WTC11 (cell line): ENCODE measurements around the gene ETV1. TPM values are rescaled to one million over a fixed set of nuclear protein-coding genes. Genes with fewer than 3 reads are reported as not detected.

Experiments used
- ATAC-seq: fragments of 200-7000 bp; cut with Tn5 transposase; 2 replicates; pipeline ENCODE4 v1.10.0; 2021; ENCODE audit warnings: mild to moderate bottlenecking, moderate library complexity
- CTCF ChIA-PET: fragments of 300-600 bp; sonication (Branson Sonifier 250); formaldehyde crosslinking; loops from one replicate; lab custom pipeline; 2021; ENCODE audit warnings: antibody characterized with exemption; lab: Charles Lee
- POLR2A ChIA-PET: fragments of 350-600 bp; sonication (Branson Sonifier 250); formaldehyde crosslinking; loops from one replicate; lab custom pipeline; 2021; ENCODE audit warnings: antibody characterized with exemption; lab: Charles Lee
- DNase-seq: peaks from one replicate; pipeline ENCODE4 v3.0.0; 2021; ENCODE audit warnings: low spot score
- H3K27ac Mint-ChIP-seq: 2 replicates; pipeline ENCODE4 v1.8.0; 2021; ENCODE audit warnings: mixed read lengths
- H3K27me3 Mint-ChIP-seq: 2 replicates; pipeline ENCODE4 v1.8.0; 2021; ENCODE audit warnings: low read depth, mild to moderate bottlenecking, moderate library complexity, mixed read lengths
- H3K36me3 Mint-ChIP-seq: 2 replicates; pipeline ENCODE4 v1.8.0; 2021; ENCODE audit warnings: mixed read lengths
- H3K4me1 Mint-ChIP-seq: 2 replicates; pipeline ENCODE4 v1.8.0; 2022; ENCODE audit warnings: mixed read lengths
- H3K4me3 Mint-ChIP-seq: 2 replicates; pipeline ENCODE4 v1.8.0; 2021; ENCODE audit warnings: mild to moderate bottlenecking, moderate library complexity, mixed read lengths
- H3K9me3 Mint-ChIP-seq: 2 replicates; pipeline ENCODE4 v1.8.0; 2021; ENCODE audit warnings: mixed read lengths
- ATF6 ChIP-seq: sonication (generic); formaldehyde crosslinking; IDR thresholded peaks from 2 replicates; pipeline ENCODE4 v1.8.1; 2023; ENCODE audit warnings: mild to moderate bottlenecking, missing genetic modification reagents
- CBFB ChIP-seq: sonication (generic); formaldehyde crosslinking; IDR thresholded peaks from 2 replicates; pipeline ENCODE4 v1.8.1; 2022; ENCODE audit warnings: mild to moderate bottlenecking, low read depth, missing genetic modification reagents
- CDX4 ChIP-seq: fragments of 250-450 bp; sonication (Bioruptor Pico); IDR thresholded peaks from 2 replicates; pipeline ENCODE4 v1.9.0; 2021; ENCODE audit warnings: moderate library complexity, mild to moderate bottlenecking, inconsistent platforms, borderline replicate concordance
- CTCF ChIP-seq: fragments of 200-600 bp; IDR thresholded peaks from 2 replicates; pipeline ENCODE4 v1.8.0; 2022; ENCODE audit warnings: antibody characterized with exemption
- E2F1 ChIP-seq: sonication (generic); formaldehyde crosslinking; IDR thresholded peaks from 2 replicates; pipeline ENCODE4 v1.8.0; 2022; ENCODE audit warnings: mild to moderate bottlenecking, missing genetic modification reagents
- E2F4 ChIP-seq: sonication (generic); formaldehyde crosslinking; IDR thresholded peaks from 2 replicates; pipeline ENCODE4 v1.8.1; 2022; ENCODE audit warnings: low read depth, mild to moderate bottlenecking, moderate library complexity, missing genetic modification reagents, borderline replicate concordance
- E2F5 ChIP-seq: sonication (generic); formaldehyde crosslinking; IDR thresholded peaks from 2 replicates; pipeline ENCODE4 v1.8.1; 2022; ENCODE audit warnings: mild to moderate bottlenecking, moderate library complexity, missing genetic modification reagents
- ELF4 ChIP-seq: sonication (generic); formaldehyde crosslinking; IDR thresholded peaks from 2 replicates; pipeline ENCODE4 v1.8.1; 2022; ENCODE audit warnings: low read depth, mild to moderate bottlenecking, moderate library complexity, missing genetic modification reagents
- GRHL2 ChIP-seq: fragments of 250-450 bp; sonication (Bioruptor Pico); IDR thresholded peaks from 2 replicates; pipeline ENCODE4 v1.8.0; 2022; ENCODE audit warnings: mild to moderate bottlenecking, moderate library complexity; ENCODE audit not compliant: insufficient replicate concordance, severe bottlenecking
- GTF2I ChIP-seq: fragments of 250-450 bp; sonication (Bioruptor Pico); conservative IDR thresholded peaks from 2 replicates; pipeline ENCODE4 v1.4.0; 2021; ENCODE audit warnings: mild to moderate bottlenecking
- JAZF1 ChIP-seq: fragments of 250-450 bp; sonication (Bioruptor Pico); IDR thresholded peaks from 2 replicates; pipeline ENCODE4 v1.9.0; 2021; ENCODE audit warnings: moderate library complexity, mild to moderate bottlenecking, inconsistent platforms
- KAT7 ChIP-seq: sonication (generic); formaldehyde crosslinking; IDR thresholded peaks from 2 replicates; pipeline ENCODE4 v1.8.1; 2023; ENCODE audit warnings: missing genetic modification reagents, mild to moderate bottlenecking, borderline replicate concordance
- RORB ChIP-seq: fragments of 250-450 bp; sonication (Bioruptor Pico); IDR thresholded peaks from 2 replicates; pipeline ENCODE4 v1.9.0; 2021; ENCODE audit warnings: mild to moderate bottlenecking
- SMAD4 ChIP-seq: sonication (generic); formaldehyde crosslinking; IDR thresholded peaks from 2 replicates; pipeline ENCODE4 v1.8.0; 2022; ENCODE audit warnings: mild to moderate bottlenecking, missing genetic modification reagents
- SP1 ChIP-seq: sonication (generic); formaldehyde crosslinking; conservative IDR thresholded peaks from 2 replicates; pipeline ENCODE4 v1.8.1; 2022; ENCODE audit warnings: missing genetic modification reagents
- TCF7 ChIP-seq: sonication (generic); formaldehyde crosslinking; IDR thresholded peaks from 2 replicates; pipeline ENCODE4 v1.8.0; 2022; ENCODE audit warnings: mild to moderate bottlenecking, low read depth, missing genetic modification reagents, moderate library complexity
- TEAD1 ChIP-seq: sonication (generic); formaldehyde crosslinking; IDR thresholded peaks from 2 replicates; pipeline ENCODE4 v1.8.0; 2022; ENCODE audit warnings: mild to moderate bottlenecking, missing genetic modification reagents
- TP53 ChIP-seq: sonication (generic); formaldehyde crosslinking; IDR thresholded peaks from 2 replicates; pipeline ENCODE4 v1.8.1; 2023; ENCODE audit warnings: mild to moderate bottlenecking, missing genetic modification reagents
- ZNF121 ChIP-seq: sonication (generic); formaldehyde crosslinking; IDR thresholded peaks from 2 replicates; pipeline ENCODE4 v1.8.0; 2023; ENCODE audit warnings: missing genetic modification reagents
- ZNF219 ChIP-seq: sonication (generic); formaldehyde crosslinking; IDR thresholded peaks from 2 replicates; pipeline ENCODE4 v1.8.0; 2023; ENCODE audit warnings: missing genetic modification reagents, mild to moderate bottlenecking, borderline replicate concordance
- ZNF317 ChIP-seq: sonication (generic); formaldehyde crosslinking; IDR thresholded peaks from 2 replicates; pipeline ENCODE4 v1.8.1; 2023; ENCODE audit warnings: low read depth, mild to moderate bottlenecking, moderate library complexity, missing genetic modification reagents, borderline replicate concordance
- ZNF512 ChIP-seq: sonication (generic); formaldehyde crosslinking; IDR thresholded peaks from 2 replicates; pipeline ENCODE4 v1.8.1; 2022; ENCODE audit warnings: missing genetic modification reagents, borderline replicate concordance
- ZNF671 ChIP-seq: fragments of 250-450 bp; sonication (Bioruptor Pico); IDR thresholded peaks from 2 replicates; pipeline ENCODE4 v1.8.0; 2021; ENCODE audit warnings: mild to moderate bottlenecking
- total RNA-seq: library from RNA; stranded (reverse); gene quantifications from 3 replicates; pipeline ENCODE4 v1.2.3, GENCODE V29; 2021

The ETV1 gene
- total RNA-seq, 1 experiment from 2014 or later, result 76.6 TPM

- 0 out of 2 replicates have a peak, but pooled peaks have one; percentile 10 for TF ChIP-seq TEAD1 (CRISPR knock-in tag)
- TF ChIP-seq SP1, result 0 out of 2 replicates have a peak, but pooled peaks have one; percentile 7
- TF ChIP-seq ELF4, result no peak
- TF ChIP-seq CDX4 (CRISPR knock-in tag), result no peak
- peak; percentile 54; the same call in 1 of the 2 replicates for TF ChIP-seq E2F5 (CRISPR knock-in tag)
- TF ChIP-seq CTCF, result no peak
- TF ChIP-seq TP53 (CRISPR knock-in tag), result no peak
- no peak for TF ChIP-seq ZNF219 (CRISPR knock-in tag)
Observed at GRCh38 chr7:13989126-13989948, at the start of gene ETV1 (continued).

GRCh38 chr7:14024406-14024805 lies 34.9 kb upstream of the ETV1 start:
- POLR2A ChIA-PET, result no interaction called here
- H3K9me3 Mint-ChIP-seq, result no peaks in the 10 kb centered on the region
- ATAC-seq, result no peak
- TF ChIP-seq E2F4 (CRISPR knock-in tag), result no peak
- no peak for TF ChIP-seq GTF2I
- no peak for TF ChIP-seq TEAD1 (CRISPR knock-in tag)
- TF ChIP-seq TCF7 (CRISPR knock-in tag), result no peak
- TF ChIP-seq E2F1, result no peak
- no peak for TF ChIP-seq ATF6 (CRISPR knock-in tag)
- no peak for TF ChIP-seq CDX4 (CRISPR knock-in tag)
- TF ChIP-seq JAZF1, result no peak
- TF ChIP-seq SMAD4 (CRISPR knock-in tag), result no peak
- no peak for TF ChIP-seq GRHL2 (CRISPR knock-in tag)
- no peak for TF ChIP-seq CBFB
- no peak for TF ChIP-seq ZNF512
- no peak for TF ChIP-seq RORB (CRISPR knock-in tag)
- TF ChIP-seq ZNF317, result no peak
- no peak for TF ChIP-seq KAT7 (CRISPR knock-in tag)
- no peak for TF ChIP-seq ZNF121 (CRISPR knock-in tag)
- TF ChIP-seq ZNF671 (CRISPR knock-in tag), result no peak
- no peak for TF ChIP-seq ZNF219 (CRISPR knock-in tag)

More at GRCh38 chr7:14024406-14024805, 34.9 kb upstream of the ETV1 start:
- Mint-ChIP-seq H3K27me3 (no peaks in the 10 kb centered on the region), H3K27ac (no peak overlapping the region), H3K36me3 (no peaks in the 10 kb centered on the region), H3K4me3 (no peak overlapping the region), H3K4me1 (no peaks in the 10 kb centered on the region)
- CTCF ChIA-PET, result no interaction called here
- DNase-seq, result no peak
